H1 (cell line): Measurements from ENCODE around the gene CXCL12. TPM values are rescaled to one million over a fixed set of nuclear protein-coding genes. Genes with fewer than 3 reads are reported as not detected.

ENCODE experiments used
- POU5F1 ChIP-seq: IDR thresholded peaks from 2 replicates; pipeline ENCODE4 v1.6.1; 2011; ENCODE audit warnings: low read depth, mild to moderate bottlenecking, low read length, moderate library complexity
- SIN3A ChIP-seq, 2 experiments: IDR thresholded peaks in 1 of 2; conservative IDR thresholded peaks in 1 of 2; 2 replicates each; pipeline ENCODE4 v1.6.1; 2011 to 2012; ENCODE audit warnings: low read length in 2 of 2, improper control_type of control experiment in 1 of 2, low read depth in 1 of 2, mild to moderate bottlenecking in 1 of 2
- TBP ChIP-seq: IDR thresholded peaks from 2 replicates; pipeline ENCODE4 v1.6.1; 2011; ENCODE audit warnings: low read depth, low read length, improper control_type of control experiment
- polyA plus RNA-seq, 7 experiments: library from polyadenylated mRNA; depleted of rRNA in 3 of 7; stranded (reverse) in 5 of 7; unstranded in 2 of 7; fragments of >200 nt in 5 of 7; fragments of 200-250 nt in 2 of 7; gene quantifications; 1 replicate in 5 of 7; 2 replicates in 1 of 7; 4 replicates in 1 of 7; pipeline versions ENCODE4 v1.2.1 to v1.2.3, GENCODE V29; 2011 to 2013; ENCODE audit warnings: missing spikeins in 2 of 7, mixed read lengths in 2 of 7
- total RNA-seq: library from RNA; stranded (reverse); fragmentation: NEBNext Ultra II Directional; extraction: Animal tissue kit (Norgen Biotek cat#: 25700); gene quantifications from 2 replicates; pipeline ENCODE4 v1.2.1, GENCODE V29; 2021

Gene CXCL12
- total and polyA plus RNA-seq, 2 of the 8 experiments (the other 6 are each of a cell fraction or from before 2014, with no cell fraction given) = 51.4 to 53.8 TPM

GRCh38 chr10:44391981-44392380, 7.1 kb upstream of the CXCL12 start (continued):
- TF ChIP-seq TBP = no peak
- no peak for TF ChIP-seq POU5F1
- no peak for TF ChIP-seq SIN3A (conservative IDR thresholded peaks at IDR 0.05 in 1 of 2, IDR thresholded peaks at IDR 0.05 in 1 of 2; ENCODE audit: low read depth in 1 of 2, low read length in 2 of 2)
